ENCODE data around the gene FSTL3. TPM values are rescaled to one million over a fixed set of nuclear protein-coding genes. Genes with fewer than 3 reads are reported as not detected.

Gene FSTL3
- total RNA-seq, 1 experiment from 2014 or later = 29.1 TPM

- H2AFZ ChIP-seq (ENCODE audit: low read depth, low read length, poor library complexity, severe bottlenecking) = no peak overlapping the region
- H3K27me3 ChIP-seq (ENCODE audit: insufficient read depth, low read length) = no peaks in the 10 kb centered on the region
- ATAC-seq = no peak
- CTCF ChIA-PET = no interaction called here
- H3K9ac ChIP-seq (ENCODE audit: low read length) = no peak overlapping the region
- TF ChIP-seq EZH2phosphoT487 (IDR thresholded peaks at IDR 0.05; ENCODE audit: borderline replicate concordance) (no peak), RAD21 (IDR thresholded peaks at IDR 0.05; ENCODE audit: low read depth) (no peak), ZFX (IDR thresholded peaks at IDR 0.05) (no peak), SP1 (IDR thresholded peaks at IDR 0.05; ENCODE audit: low read depth) (no peak), POLR2AphosphoS5 (IDR thresholded peaks at IDR 0.05; ENCODE audit: low read depth, low read length) (no peak), CBX3 (IDR thresholded peaks at IDR 0.05; ENCODE audit: low read depth) (no peak), POLR2A (IDR thresholded peaks at IDR 0.05; ENCODE audit: borderline replicate concordance, extremely low read depth, insufficient read depth, insufficient read length) (no peak), CEBPB (IDR thresholded peaks at IDR 0.05; ENCODE audit: low read depth) (no peak), MAX (IDR thresholded peaks at IDR 0.05) (no peak), ELF1 (IDR thresholded peaks at IDR 0.05; ENCODE audit: borderline replicate concordance, low read depth) (no peak), FOSL1 (IDR thresholded peaks at IDR 0.05; ENCODE audit: low read depth) (no peak), CTCF (IDR thresholded peaks at IDR 0.05 in 2 of 3, conservative IDR thresholded peaks at IDR 0.05 in 1 of 3; ENCODE audit: borderline replicate concordance in 1 of 3, insufficient read depth in 1 of 3, low read depth in 2 of 3, low read length in 2 of 3) (no peak), YY1 (IDR thresholded peaks at IDR 0.05; ENCODE audit: extremely low read depth, insufficient replicate concordance, low read depth, low read length) (no peak), ZBTB33 (IDR thresholded peaks at IDR 0.05; ENCODE audit: extremely low read depth, insufficient replicate concordance, low read length) (no peak)
- no peak overlapping the region for H3K4me2 ChIP-seq (ENCODE audit: low read length)
- no peaks in the 10 kb centered on the region for H3K4me1 ChIP-seq (ENCODE audit: control insufficient read depth in 1 of 2, insufficient read depth in 2 of 2, low read length in 2 of 2)
- H3K79me2 ChIP-seq (ENCODE audit: insufficient read depth, low read length) = peaks cover 85% of the 10 kb centered on the region
- no peaks in the 10 kb centered on the region for H3K9me3 ChIP-seq (ENCODE audit: control insufficient read depth in 1 of 2, insufficient read depth in 1 of 2, low read depth in 1 of 2, low read length in 2 of 2)
- intact Hi-C loops (cut with micrococcal nuclease) = no loop called here
- no peak overlapping the region for H3K27ac ChIP-seq (ENCODE audit: low read depth, low read length)
- H4K20me1 ChIP-seq (ENCODE audit: insufficient read depth) = no peaks in the 10 kb centered on the region
- no peak for DNase-seq (ENCODE audit: low read depth, low spot score)
- H3K4me3 ChIP-seq (replicated peaks in 1 of 2; ENCODE audit: low read depth in 1 of 2, low read length in 2 of 2) = no peak overlapping the region
- peaks cover 11 to 47% of the 10 kb centered on the region in 2 experiments; a peak in 3 of 4 replicates for H3K36me3 ChIP-seq (ENCODE audit: control insufficient read depth in 1 of 2, insufficient read depth in 2 of 2, low read length in 2 of 2)
- RAD21 ChIA-PET (ENCODE audit: low non-redundant PET in 1 of 2, low total read pairs in 2 of 2, uncharacterized antibody in 2 of 2, unreplicated experiment in 2 of 2) = no interaction called here
- POLR2A ChIA-PET = no interaction called here
- no TSS peak for BruUV-seq (replicated peaks)
- H3K9me2 ChIP-seq (ENCODE audit: insufficient read depth) = no peaks in the 10 kb centered on the region
These were observed 22.8 kb upstream of the FSTL3 start for GRCh38 chr19:653425-653824.
